ENCODE results near the gene ACY1. TPM values are rescaled to one million over a fixed set of nuclear protein-coding genes. Genes with fewer than 3 reads are reported as not detected.

ACY1 gene
- total RNA-seq, 1 donor from 2014 or later = 26.7 TPM

DNA sequence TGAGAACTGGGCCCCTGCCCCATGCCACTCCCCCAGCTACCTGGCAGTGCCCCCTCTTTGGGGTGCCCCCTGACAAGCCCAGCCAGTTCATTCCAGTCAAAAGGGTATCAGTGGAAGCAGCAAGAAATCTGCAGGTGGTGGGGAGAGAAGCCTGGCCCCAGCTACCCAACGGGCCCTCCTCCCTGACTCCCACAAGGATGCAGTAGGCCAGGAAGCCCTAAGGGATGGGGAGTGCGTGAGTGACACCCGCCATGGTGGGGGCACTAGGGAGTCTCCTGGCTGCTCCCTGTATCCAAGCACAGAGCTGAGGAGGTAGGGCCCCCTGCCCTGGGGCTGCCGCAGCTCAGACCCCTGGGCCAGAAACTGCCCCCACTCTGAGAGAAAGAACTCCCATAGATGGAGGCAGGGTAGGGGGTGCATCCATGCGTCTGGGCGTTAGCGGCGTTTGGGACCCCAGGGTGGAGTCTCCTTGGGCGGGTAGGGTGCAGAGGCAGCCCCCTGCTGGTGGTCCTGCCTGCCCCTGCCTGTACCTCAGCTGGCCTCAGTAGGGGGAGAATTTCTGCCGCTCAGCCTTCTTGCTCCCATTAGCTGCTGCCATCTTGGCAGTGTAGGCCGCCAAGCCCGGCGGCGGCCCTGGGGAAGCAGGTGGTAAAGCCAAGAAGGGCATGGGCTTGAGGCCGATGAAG is 25.7 kb upstream of the ACY1 start:
- intact Hi-C loops (cut with micrococcal nuclease) = no loop called here
- ChIA-PET CTCF (interaction anchor here (1.3 kb wide), 1 partner anchor 13 kb away, joined by 3 read pairs; no protein-coding TSS in a partner anchor), POLR2A (no interaction called here)
- ATAC-seq (ENCODE audit: low read depth) = no peak
- Mint-ChIP-seq H3K27ac (no peak overlapping the region), H3K4me1 (peaks cover 2% of the 10 kb centered on the region), H3K9me3 (no peaks in the 10 kb centered on the region), H3K36me3 (ENCODE audit: low read depth) (no peaks in the 10 kb centered on the region), H3K27me3 (peaks cover 16% of the 10 kb centered on the region), H3K4me3 (no peak overlapping the region)
- TF ChIP-seq, protein P1, sequence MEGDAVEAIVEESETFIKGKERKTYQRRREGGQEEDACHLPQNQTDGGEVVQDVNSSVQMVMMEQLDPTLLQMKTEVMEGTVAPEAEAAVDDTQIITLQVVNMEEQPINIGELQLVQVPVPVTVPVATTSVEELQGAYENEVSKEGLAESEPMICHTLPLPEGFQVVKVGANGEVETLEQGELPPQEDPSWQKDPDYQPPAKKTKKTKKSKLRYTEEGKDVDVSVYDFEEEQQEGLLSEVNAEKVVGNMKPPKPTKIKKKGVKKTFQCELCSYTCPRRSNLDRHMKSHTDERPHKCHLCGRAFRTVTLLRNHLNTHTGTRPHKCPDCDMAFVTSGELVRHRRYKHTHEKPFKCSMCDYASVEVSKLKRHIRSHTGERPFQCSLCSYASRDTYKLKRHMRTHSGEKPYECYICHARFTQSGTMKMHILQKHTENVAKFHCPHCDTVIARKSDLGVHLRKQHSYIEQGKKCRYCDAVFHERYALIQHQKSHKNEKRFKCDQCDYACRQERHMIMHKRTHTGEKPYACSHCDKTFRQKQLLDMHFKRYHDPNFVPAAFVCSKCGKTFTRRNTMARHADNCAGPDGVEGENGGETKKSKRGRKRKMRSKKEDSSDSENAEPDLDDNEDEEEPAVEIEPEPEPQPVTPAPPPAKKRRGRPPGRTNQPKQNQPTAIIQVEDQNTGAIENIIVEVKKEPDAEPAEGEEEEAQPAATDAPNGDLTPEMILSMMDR (IDR thresholded peaks at IDR 0.05) = no peak
- DNase-seq = no peak

DNA sequence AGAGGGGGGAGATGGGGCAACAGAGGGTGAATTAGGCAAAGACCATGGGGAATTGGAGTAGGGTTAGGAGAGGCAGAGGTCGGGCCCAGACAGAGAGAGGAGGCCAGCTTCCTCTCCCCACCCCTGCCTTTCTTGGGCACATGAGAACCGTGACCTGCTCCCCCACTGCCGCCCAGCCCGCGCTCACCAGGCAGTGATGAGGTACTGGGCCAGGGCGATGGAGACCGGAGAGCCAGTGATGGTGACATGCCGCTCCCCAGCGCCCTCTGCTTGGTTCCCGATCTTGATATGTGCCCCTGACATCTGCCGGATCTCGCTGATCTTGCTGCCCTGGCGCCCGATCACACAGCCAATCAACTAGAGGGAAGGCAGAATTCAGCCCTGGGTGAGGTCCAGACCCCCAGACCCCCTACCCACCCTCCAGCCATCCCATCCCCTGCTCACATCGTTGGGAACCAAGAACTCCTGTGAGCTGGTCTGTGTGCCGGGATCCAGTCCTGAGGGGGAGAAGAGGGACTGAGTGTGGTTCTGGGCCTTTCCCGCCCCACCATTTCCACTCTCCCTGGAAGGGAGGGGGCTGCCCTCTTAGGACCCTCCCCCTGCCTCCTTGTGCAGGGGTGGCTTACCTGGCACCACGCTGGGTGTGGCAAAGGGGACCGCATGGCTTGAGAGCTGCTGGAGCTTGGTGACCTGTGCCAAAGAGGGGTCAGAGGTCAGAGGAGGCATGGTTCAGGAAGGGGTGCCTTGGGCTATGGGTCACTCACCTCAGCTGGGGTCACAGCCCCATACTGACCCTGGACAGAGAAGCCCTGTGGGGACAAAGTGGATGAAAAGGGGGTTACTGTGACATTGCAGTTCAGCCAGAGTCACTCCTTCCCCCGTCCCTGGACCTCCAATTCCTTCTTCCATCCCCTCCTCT is 24.5 kb upstream of the ACY1 start:
- no peak for ATAC-seq (ENCODE audit: low read depth)

DNA sequence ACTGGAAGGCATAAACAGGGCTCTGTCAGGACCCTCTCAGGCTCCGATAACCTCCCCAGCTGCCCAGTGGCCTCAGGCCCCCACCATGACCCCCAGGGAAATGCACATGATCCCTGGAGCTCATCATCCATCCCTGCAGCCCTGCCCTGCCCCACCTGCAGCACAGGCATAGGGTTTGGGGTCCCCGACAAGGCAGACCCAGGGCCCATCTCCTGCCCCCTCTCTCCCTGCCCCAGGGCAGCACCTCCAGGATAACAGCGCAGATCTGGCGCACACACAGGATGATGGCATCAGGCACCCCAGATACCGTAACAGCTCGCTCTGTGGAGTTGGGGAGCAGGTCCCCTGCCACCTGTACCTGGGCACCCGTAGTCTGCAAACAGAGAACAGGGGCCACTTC is 23.7 kb upstream of the ACY1 start:
- TF ChIP-seq, protein P1 (IDR thresholded peaks at IDR 0.05) = no peak
- no peak for ATAC-seq (ENCODE audit: low read depth)
- ChIA-PET POLR2A (no interaction called here), CTCF (no interaction called here)
- peaks cover 2% of the 10 kb centered on the region for H3K4me1 Mint-ChIP-seq
- DNase-seq = no peak
- H3K27me3 Mint-ChIP-seq = no peaks in the 10 kb centered on the region
- intact Hi-C loops (cut with micrococcal nuclease) = no loop called here
- H3K4me3 Mint-ChIP-seq = no peak overlapping the region
- H3K9me3 Mint-ChIP-seq = no peaks in the 10 kb centered on the region
- no peaks in the 10 kb centered on the region for H3K36me3 Mint-ChIP-seq (ENCODE audit: low read depth)
- H3K27ac Mint-ChIP-seq = no peak overlapping the region

More for the DNA sequence above, 24.5 kb upstream of the ACY1 start:
- H3K27me3 Mint-ChIP-seq = peaks cover 6% of the 10 kb centered on the region
- no peak overlapping the region for H3K4me3 Mint-ChIP-seq
- H3K27ac Mint-ChIP-seq = no peak overlapping the region
- H3K4me1 Mint-ChIP-seq = peaks cover 2% of the 10 kb centered on the region
- H3K36me3 Mint-ChIP-seq (ENCODE audit: low read depth) = no peaks in the 10 kb centered on the region
- TF ChIP-seq, protein P1 (IDR thresholded peaks at IDR 0.05) = no peak
- no peaks in the 10 kb centered on the region for H3K9me3 Mint-ChIP-seq
- intact Hi-C loops (cut with micrococcal nuclease) = no loop called here
- ChIA-PET CTCF (no interaction called here), POLR2A (no interaction called here)
- DNase-seq = no peak

DNA sequence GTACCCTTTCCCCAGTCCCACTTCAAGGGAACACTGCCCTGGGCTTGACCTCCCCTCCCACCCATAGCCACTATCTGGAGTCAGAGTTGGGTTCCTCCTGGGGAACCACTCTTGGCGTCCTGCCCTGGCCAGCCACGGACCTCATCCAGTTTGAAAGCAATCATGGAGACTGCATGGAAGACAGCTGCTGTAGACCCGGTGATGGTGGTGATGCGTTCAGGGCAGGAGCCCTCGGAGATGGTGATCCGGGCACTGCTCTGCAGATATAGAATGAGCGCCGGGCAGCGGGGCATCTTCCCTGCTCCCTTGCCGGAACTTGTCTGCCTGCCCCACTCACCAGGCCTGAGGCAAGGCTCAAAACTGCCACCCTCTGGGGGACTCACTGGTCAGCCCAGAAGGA is 22.9 kb upstream of the ACY1 start:
- DNase-seq (no peak), ATAC-seq (ENCODE audit: low read depth) (no peak)
- H3K36me3 Mint-ChIP-seq (ENCODE audit: low read depth) = no peaks in the 10 kb centered on the region
- H3K4me1 Mint-ChIP-seq = no peaks in the 10 kb centered on the region
- H3K9me3 Mint-ChIP-seq = no peaks in the 10 kb centered on the region
- H3K27me3 Mint-ChIP-seq = peaks cover 4% of the 10 kb centered on the region
- no peak overlapping the region for H3K27ac Mint-ChIP-seq
- intact Hi-C loops (cut with micrococcal nuclease) = no loop called here
- ChIA-PET CTCF (no interaction called here), POLR2A (no interaction called here)
- H3K4me3 Mint-ChIP-seq = no peak overlapping the region
- TF ChIP-seq, protein P1 (IDR thresholded peaks at IDR 0.05) = no peak

DNA sequence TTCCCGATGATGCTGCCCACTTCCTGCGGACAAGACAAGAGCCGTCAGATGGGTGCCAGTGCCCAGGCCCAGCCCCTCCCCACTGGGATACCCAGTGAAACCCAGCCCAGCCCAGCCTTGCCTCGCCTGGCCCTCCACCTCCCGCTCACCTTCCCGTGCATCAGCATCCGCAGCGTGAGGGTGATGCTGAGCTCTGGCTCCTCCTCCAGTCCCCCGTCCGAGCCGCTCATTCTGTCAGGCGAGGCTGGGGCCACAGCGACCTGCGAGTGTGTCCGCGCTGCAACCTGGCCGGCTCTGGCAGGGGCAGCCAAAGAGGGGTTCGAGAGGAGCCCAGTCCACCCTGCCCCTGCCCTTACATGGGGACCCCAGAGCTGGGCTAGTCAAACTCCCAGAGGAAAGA is 22.3 kb upstream of the ACY1 start:
- Mint-ChIP-seq H3K27ac (no peak overlapping the region), H3K36me3 (ENCODE audit: low read depth) (no peaks in the 10 kb centered on the region), H3K4me1 (no peaks in the 10 kb centered on the region), H3K4me3 (no peak overlapping the region), H3K9me3 (no peaks in the 10 kb centered on the region), H3K27me3 (peaks cover 5% of the 10 kb centered on the region)
- TF ChIP-seq, protein P1 (IDR thresholded peaks at IDR 0.05) = no peak
- CTCF ChIA-PET = no interaction called here
- POLR2A ChIA-PET = interaction anchor here (0.6 to 1.3 kb wide), 2 partner anchors 8 to 13 kb away, joined by 3 to 4 read pairs; partner anchors contain the start of gene ABHD14B
- DNase-seq = no peak
- ATAC-seq (ENCODE audit: low read depth) = no peak
- intact Hi-C loops (cut with micrococcal nuclease) = no loop called here

Data from activated B cell treated with CpG ODN at 0.5 μM for 24 hours (primary cell).